GM23338 (cell line): ENCODE data around the gene GOSR2. TPM values are rescaled to one million over a fixed set of nuclear protein-coding genes. Genes with fewer than 3 reads are reported as not detected.

ENCODE experiments used
- ATAC-seq: fragments of 200-7000 bp; cut with Tn5 transposase; 3 replicates; pipeline ENCODE4 v1.9.1; 2020
- DNase-seq: peaks from one replicate; pipeline ENCODE4 v3.0.0-alpha.2; 2015; ENCODE audit warnings: low spot score
- H2AFZ ChIP-seq: fragments of 200-600 bp; sonication (generic); 2 replicates; pipeline ENCODE4 v1.8.0; 2016; ENCODE audit warnings: antibody characterized with exemption, mild to moderate bottlenecking, moderate library complexity
- H3F3A ChIP-seq: fragments of 200-600 bp; sonication (generic); replicated peaks from 2 replicates; pipeline ENCODE4 v1.8.0; 2017; ENCODE audit warnings: antibody characterized with exemption, mixed run types, low read depth
- H3K27ac ChIP-seq: fragments of 200-600 bp; sonication (generic); 2 replicates; pipeline ENCODE4 v1.6.1; 2016; ENCODE audit warnings: low read depth
- H3K27me3 ChIP-seq: fragments of 200-600 bp; sonication (generic); 2 replicates; pipeline ENCODE4 v1.8.0; 2016; ENCODE audit warnings: mild to moderate bottlenecking, mixed run types, moderate library complexity; ENCODE audit not compliant: insufficient read depth
- H3K36me3 ChIP-seq: fragments of 200-600 bp; sonication (generic); 2 replicates; pipeline ENCODE4 v1.8.0; 2016; ENCODE audit warnings: mild to moderate bottlenecking; ENCODE audit not compliant: insufficient read depth
- H3K4me1 ChIP-seq: fragments of 200-600 bp; sonication (generic); 2 replicates; pipeline ENCODE4 v1.8.0; 2016; ENCODE audit warnings: mild to moderate bottlenecking, moderate library complexity; ENCODE audit not compliant: insufficient read depth
- H3K4me2 ChIP-seq: fragments of 200-600 bp; sonication (generic); 2 replicates; pipeline ENCODE4 v1.7.1; 2017; ENCODE audit warnings: mixed run types
- H3K4me3 ChIP-seq: fragments of 200-600 bp; sonication (generic); 2 replicates; pipeline ENCODE4 v1.6.1; 2016; ENCODE audit warnings: mixed run types
- H3K79me2 ChIP-seq: fragments of 200-600 bp; sonication (generic); replicated peaks from 2 replicates; pipeline ENCODE4 v1.8.0; 2017; ENCODE audit warnings: mild to moderate bottlenecking; ENCODE audit not compliant: insufficient read depth
- H3K9me2 ChIP-seq: fragments of 200-600 bp; sonication (generic); 2 replicates; pipeline ENCODE4 v1.8.0; 2017; ENCODE audit not compliant: insufficient read depth
- H4K20me1 ChIP-seq: fragments of 200-600 bp; sonication (generic); replicated peaks from 2 replicates; pipeline ENCODE4 v1.8.0; 2017; ENCODE audit warnings: mild to moderate bottlenecking; ENCODE audit not compliant: insufficient read depth
- H3K27ac Mint-ChIP-seq: 2 replicates; pipeline ENCODE4 v1.8.0; 2020; ENCODE audit warnings: inconsistent platforms, mild to moderate bottlenecking, moderate library complexity, mixed read lengths
- H3K27me3 Mint-ChIP-seq: 3 replicates; pipeline ENCODE4 v1.8.0; 2022; ENCODE audit warnings: low read depth, mild to moderate bottlenecking, moderate library complexity, mixed read lengths, inconsistent platforms; ENCODE audit not compliant: insufficient read depth, poor library complexity
- H3K36me3 Mint-ChIP-seq: 3 replicates; pipeline ENCODE4 v1.8.0; 2021; ENCODE audit warnings: low read depth, mild to moderate bottlenecking, inconsistent platforms, moderate library complexity, mixed read lengths
- H3K4me1 Mint-ChIP-seq: 3 replicates; pipeline ENCODE4 v1.8.0; 2020; ENCODE audit warnings: mild to moderate bottlenecking, inconsistent platforms, mixed read lengths
- H3K4me3 Mint-ChIP-seq: 3 replicates; pipeline ENCODE4 v1.8.0; 2021; ENCODE audit warnings: moderate library complexity, mild to moderate bottlenecking, inconsistent platforms, mixed read lengths
- H3K9me3 Mint-ChIP-seq: 3 replicates; pipeline ENCODE4 v1.8.0; 2020; ENCODE audit warnings: moderate library complexity, mild to moderate bottlenecking, inconsistent platforms, mixed read lengths
- CREB1 ChIP-seq: fragments of 250-450 bp; sonication (Bioruptor Pico); IDR thresholded peaks from 2 replicates; pipeline ENCODE4 v1.5.0; 2020; ENCODE audit warnings: low read depth, mild to moderate bottlenecking, moderate library complexity
- CTCF ChIP-seq, 2 experiments: fragments of 200-600 bp in 1 of 2; sonication (generic) in 1 of 2; conservative IDR thresholded peaks; 2 replicates each; pipeline versions ENCODE4 v1.5.1 to v1.6.1; 2016 to 2017; ENCODE audit warnings: antibody characterized with exemption in 2 of 2, low read depth in 2 of 2, mild to moderate bottlenecking in 2 of 2, moderate library complexity in 1 of 2
- EZH2 ChIP-seq: fragments of 200-600 bp; sonication (generic); IDR thresholded peaks from one replicate; pipeline ENCODE4 v1.8.0; 2017; ENCODE audit warnings: antibody characterized with exemption, mild to moderate bottlenecking, low read depth; ENCODE audit not compliant: unreplicated experiment
- EZH2phosphoT487 ChIP-seq: fragments of 200-600 bp; sonication (generic); IDR thresholded peaks from one replicate; pipeline ENCODE4 v1.8.1; 2018; ENCODE audit warnings: antibody characterized with exemption; ENCODE audit not compliant: unreplicated experiment
- JUNB ChIP-seq: IDR thresholded peaks from one replicate; pipeline ENCODE4 v1.6.1; 2016; ENCODE audit warnings: antibody characterized with exemption; ENCODE audit not compliant: unreplicated experiment
- NANOG ChIP-seq: IDR thresholded peaks from 2 replicates; pipeline ENCODE4 v1.6.1; 2016; ENCODE audit warnings: antibody characterized with exemption, borderline replicate concordance
- POLR2AphosphoS5 ChIP-seq: IDR thresholded peaks from 2 replicates; pipeline ENCODE4 v1.6.1; 2016; ENCODE audit warnings: antibody characterized with exemption, low read depth
- REST ChIP-seq: IDR thresholded peaks from one replicate; pipeline ENCODE4 v1.6.1; 2018; ENCODE audit warnings: antibody characterized with exemption; ENCODE audit not compliant: unreplicated experiment
- STAT1 ChIP-seq: IDR thresholded peaks from one replicate; pipeline ENCODE4 v1.6.1; 2016; ENCODE audit warnings: antibody characterized with exemption; ENCODE audit not compliant: unreplicated experiment
- ZNF114 ChIP-seq: fragments of 250-450 bp; sonication (Bioruptor Pico); IDR thresholded peaks from 2 replicates; pipeline ENCODE4 v1.5.0; 2020; ENCODE audit warnings: mild to moderate bottlenecking, moderate library complexity
- ZNF331 ChIP-seq: fragments of 250-450 bp; sonication (Bioruptor Pico); IDR thresholded peaks from 2 replicates; pipeline ENCODE4 v1.5.0; 2020; ENCODE audit warnings: low read depth, mild to moderate bottlenecking, moderate library complexity
- ZNF462 ChIP-seq: fragments of 250-450 bp; sonication (Bioruptor Pico); IDR thresholded peaks from 2 replicates; pipeline ENCODE4 v1.5.0; 2020; ENCODE audit warnings: mild to moderate bottlenecking, moderate library complexity
- polyA plus RNA-seq: library from polyadenylated mRNA; unstranded; fragments of >200 nt; fragmentation: Nextera tagmentation; extraction: Ambion mirVana; gene quantifications from 2 replicates; pipeline ENCODE4 v1.2.1, GENCODE V29; 2016
- total RNA-seq: library from RNA; depleted of rRNA; stranded (reverse); fragments of >200 nt; shearing (Covaris generic); gene quantifications from 2 replicates; pipeline ENCODE4 v1.2.3, GENCODE V29; 2014
- TF ChIP-seq, protein P1 (sequence below): IDR thresholded peaks from 2 replicates; pipeline ENCODE4 v1.6.1; 2016; ENCODE audit warnings: antibody characterized with exemption

The GOSR2 gene
- total and polyA plus RNA-seq, 2 experiments from 2014 or later: 33.2 to 36.2 TPM

DNA sequence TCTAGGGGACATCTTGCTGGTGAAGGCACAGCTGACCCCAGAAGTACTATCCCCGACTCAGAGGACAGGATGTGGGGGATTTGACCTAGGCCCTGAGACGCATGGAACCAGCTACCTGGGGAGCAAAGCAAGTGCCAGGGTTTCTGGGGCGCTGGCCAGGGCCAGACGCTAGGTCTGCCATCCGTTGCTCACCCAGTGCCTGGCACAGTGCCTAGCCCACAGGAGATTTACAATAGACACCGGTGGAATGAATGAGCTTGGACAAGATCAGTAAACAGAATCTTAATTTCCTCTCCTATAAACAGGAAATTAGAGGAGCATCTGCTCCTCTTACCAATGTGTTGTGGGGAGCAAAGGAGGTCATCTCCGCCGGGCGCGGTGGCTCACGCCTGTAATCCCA lies 51.1 kb downstream of the GOSR2 start:
- H3K9me3 Mint-ChIP-seq: no peaks in the 10 kb centered on the region; the same call in 2 of the 3 replicates
- H3K4me1 ChIP-seq: peaks cover 15% of the 10 kb centered on the region
- ATAC-seq (no peak), DNase-seq (no peak)
- H3K36me3 ChIP-seq: no peaks in the 10 kb centered on the region
- peaks cover 7% of the 10 kb centered on the region; the same call in 1 of the 2 replicates for H3F3A ChIP-seq
- H3K9me2 ChIP-seq: no peaks in the 10 kb centered on the region
- H3K27me3 Mint-ChIP-seq: peaks cover 22% of the 10 kb centered on the region
- peaks cover 15% of the 10 kb centered on the region for H3K27me3 ChIP-seq
- no peaks in the 10 kb centered on the region for H3K79me2 ChIP-seq
- H3K4me3 ChIP-seq: no peak overlapping the region
- no peak overlapping the region for H2AFZ ChIP-seq
- H3K4me1 Mint-ChIP-seq: peaks cover 23% of the 10 kb centered on the region
- H3K27ac ChIP-seq: no peak overlapping the region
- no peak overlapping the region for H3K4me2 ChIP-seq
- H3K27ac Mint-ChIP-seq: no peak overlapping the region
- H3K36me3 Mint-ChIP-seq: peaks cover 5% of the 10 kb centered on the region; the same call in 2 of the 3 replicates
- no peak for TF ChIP-seq NANOG
- TF ChIP-seq ZNF462 (CRISPR knock-in tag): no peak
- no peak for TF ChIP-seq JUNB
- no peak for TF ChIP-seq REST
- no peak for TF ChIP-seq EZH2
- no peak for TF ChIP-seq STAT1
- no peak for TF ChIP-seq ZNF114 (CRISPR knock-in tag)
- TF ChIP-seq EZH2phosphoT487: no peak
- TF ChIP-seq CREB1 (CRISPR knock-in tag): no peak
- TF ChIP-seq CTCF (conservative IDR thresholded peaks at IDR 0.05; ENCODE audit: low read depth in 2 of 2): no peak
- TF ChIP-seq, protein P1, sequence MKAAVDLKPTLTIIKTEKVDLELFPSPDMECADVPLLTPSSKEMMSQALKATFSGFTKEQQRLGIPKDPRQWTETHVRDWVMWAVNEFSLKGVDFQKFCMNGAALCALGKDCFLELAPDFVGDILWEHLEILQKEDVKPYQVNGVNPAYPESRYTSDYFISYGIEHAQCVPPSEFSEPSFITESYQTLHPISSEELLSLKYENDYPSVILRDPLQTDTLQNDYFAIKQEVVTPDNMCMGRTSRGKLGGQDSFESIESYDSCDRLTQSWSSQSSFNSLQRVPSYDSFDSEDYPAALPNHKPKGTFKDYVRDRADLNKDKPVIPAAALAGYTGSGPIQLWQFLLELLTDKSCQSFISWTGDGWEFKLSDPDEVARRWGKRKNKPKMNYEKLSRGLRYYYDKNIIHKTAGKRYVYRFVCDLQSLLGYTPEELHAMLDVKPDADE: no peak
- no peak for TF ChIP-seq ZNF331
- TF ChIP-seq POLR2AphosphoS5: no peak
- H4K20me1 ChIP-seq: no peaks in the 10 kb centered on the region; the same call in 1 of the 2 replicates
- no peak overlapping the region for H3K4me3 Mint-ChIP-seq
